NCI-H1092 (cell line): ENCODE data around the gene CNOT10.

ENCODE experiments used
- DNase-seq: peaks from one replicate; lab custom pipeline; 2025; lab: John Stamatoyannopoulos, UW

Gene CNOT10

GRCh38 chr3:32818970-32819511 lies 134.1 kb downstream of the CNOT10 start:
- no peak for DNase-seq

- DNase-seq, result no peak
These were observed 134.8 kb downstream of the CNOT10 start for GRCh38 chr3:32819551-32820348.

GRCh38 chr3:32820430-32820829 lies 135.4 kb downstream of the CNOT10 start:
- no peak for DNase-seq

GRCh38 chr3:32820971-32821685 lies 136.1 kb downstream of the CNOT10 start:
- no peak for DNase-seq

GRCh38 chr3:32821686-32822296 lies 136.8 kb downstream of the CNOT10 start:
- DNase-seq, result no peak

- DNase-seq, result no peak
These were observed 137.9 kb downstream of the CNOT10 start for GRCh38 chr3:32822609-32823498.
